Central memory CD4-positive, alpha-beta T cell (primary cell): ENCODE results near the gene CASR.

Source experiments
- DNase-seq: peaks from one replicate; pipeline ENCODE4 v3.0.0; 2022

The CASR gene

GRCh38 chr3:122217901-122218300 lies 34.4 kb downstream of the CASR start:
- DNase-seq = no peak

- DNase-seq = no peak
Observed at GRCh38 chr3:122219242-122219872, 35.9 kb downstream of the CASR start.

DNA sequence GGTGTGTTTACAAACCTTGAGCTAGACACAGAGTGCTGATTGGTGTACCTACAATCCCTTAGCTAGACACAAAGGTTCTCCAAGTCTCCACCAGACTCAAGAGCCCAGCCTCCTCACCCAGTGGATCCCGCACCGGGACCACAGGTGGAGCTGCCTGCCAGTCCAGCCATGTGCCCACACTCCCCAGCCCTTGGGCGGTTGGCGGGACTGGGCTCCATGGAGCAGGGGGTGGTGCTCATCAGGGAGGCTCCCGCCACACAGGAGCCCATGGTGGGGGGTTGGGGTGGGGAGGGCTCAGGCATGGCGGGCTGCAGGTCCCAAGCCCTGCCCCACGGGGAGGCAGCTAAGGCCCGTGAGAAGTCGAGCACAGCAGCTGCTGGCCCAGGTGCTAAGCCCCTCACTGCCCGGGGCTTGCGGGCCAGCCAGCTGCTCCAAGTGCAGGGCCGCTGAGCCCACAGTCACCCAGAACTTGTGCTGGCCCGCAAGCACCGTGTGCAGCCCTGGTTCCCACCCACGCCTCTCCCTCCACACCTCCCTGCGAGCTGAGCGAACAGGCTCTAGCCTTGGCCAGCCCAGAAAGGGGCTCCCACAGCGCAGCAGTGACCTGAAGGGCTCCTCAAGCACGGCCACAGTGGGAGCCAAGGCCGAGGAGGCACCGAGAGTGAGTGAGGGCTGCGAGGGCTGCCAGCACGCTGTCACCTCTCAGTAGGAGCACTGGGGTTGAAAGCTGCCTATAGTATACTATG lies 43.7 kb downstream of the CASR start:
- DNase-seq = no peak

GRCh38 chr3:122230174-122230573 lies 46.7 kb downstream of the CASR start:
- no peak for DNase-seq

- no peak for DNase-seq
Observed at GRCh38 chr3:122231465-122232157, 48.1 kb downstream of the CASR start.

- no peak for DNase-seq
Observed at GRCh38 chr3:122232485-122232884, 49.0 kb downstream of the CASR start.

GRCh38 chr3:122233101-122233952 lies 49.9 kb downstream of the CASR start:
- DNase-seq = peak; percentile 3

DNA sequence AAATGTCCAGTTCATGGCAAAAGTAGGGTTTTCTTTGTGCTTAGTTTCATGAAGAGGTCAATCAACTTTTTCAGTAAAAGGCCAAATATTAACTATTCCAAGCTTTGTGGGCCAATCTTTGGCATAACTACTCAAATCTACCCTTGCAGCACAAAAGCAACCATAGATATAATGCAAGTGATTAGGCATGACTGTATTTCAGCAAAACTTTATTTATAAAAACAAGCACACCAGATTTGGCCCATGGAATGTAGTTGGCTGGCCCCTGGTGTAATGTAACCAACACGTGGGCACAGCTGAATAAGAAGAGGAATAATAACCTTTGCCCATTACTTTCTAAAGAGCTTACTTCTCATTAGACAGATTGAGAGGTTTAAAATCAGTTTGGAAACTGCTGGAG lies 50.6 kb downstream of the CASR start:
- DNase-seq = no peak

DNA sequence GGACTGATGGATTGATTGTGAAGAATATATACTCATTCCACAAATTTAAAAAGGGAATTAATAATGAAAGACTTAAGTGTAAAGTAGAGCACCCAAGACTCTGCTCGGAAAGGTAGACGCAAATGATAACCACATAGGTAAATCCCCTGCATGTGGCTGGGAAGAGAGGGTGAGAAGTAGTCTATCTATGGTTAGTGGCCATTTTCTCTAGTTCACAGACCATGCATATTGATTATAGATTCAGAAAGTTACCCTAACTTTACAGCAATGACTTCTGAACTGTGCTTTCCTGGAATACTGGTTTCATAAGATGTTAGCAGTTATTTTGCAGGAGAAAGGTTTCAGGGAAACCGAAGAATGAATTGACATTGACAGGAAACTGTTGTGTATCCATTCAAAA lies 51.7 kb downstream of the CASR start:
- DNase-seq = peak; percentile 12

DNA sequence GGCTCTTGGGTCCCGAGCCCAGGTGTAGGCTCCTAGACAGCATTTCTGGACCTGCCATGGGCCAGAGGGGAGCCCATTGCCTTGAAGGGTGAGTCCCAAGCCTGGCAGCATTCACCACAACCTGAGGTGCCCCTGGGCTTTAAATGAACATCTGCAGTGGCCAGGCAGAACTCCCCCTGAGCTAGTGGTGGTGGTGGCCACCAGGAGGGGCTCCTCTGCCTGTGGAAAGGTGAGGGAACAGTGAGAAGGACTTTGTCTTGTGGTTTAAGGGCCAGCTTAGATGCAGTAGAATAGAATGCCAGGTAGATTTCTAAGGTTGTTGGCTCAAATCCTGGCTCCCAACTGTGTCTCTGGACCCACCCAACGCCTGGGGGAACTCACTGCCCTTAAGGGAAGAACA lies 55.6 kb downstream of the CASR start:
- DNase-seq = no peak

- no peak for DNase-seq
Observed at GRCh38 chr3:122245513-122246174, 62.2 kb downstream of the CASR start.

- DNase-seq = no peak
Observed at GRCh38 chr3:122246199-122246598, 62.7 kb downstream of the CASR start.

DNA sequence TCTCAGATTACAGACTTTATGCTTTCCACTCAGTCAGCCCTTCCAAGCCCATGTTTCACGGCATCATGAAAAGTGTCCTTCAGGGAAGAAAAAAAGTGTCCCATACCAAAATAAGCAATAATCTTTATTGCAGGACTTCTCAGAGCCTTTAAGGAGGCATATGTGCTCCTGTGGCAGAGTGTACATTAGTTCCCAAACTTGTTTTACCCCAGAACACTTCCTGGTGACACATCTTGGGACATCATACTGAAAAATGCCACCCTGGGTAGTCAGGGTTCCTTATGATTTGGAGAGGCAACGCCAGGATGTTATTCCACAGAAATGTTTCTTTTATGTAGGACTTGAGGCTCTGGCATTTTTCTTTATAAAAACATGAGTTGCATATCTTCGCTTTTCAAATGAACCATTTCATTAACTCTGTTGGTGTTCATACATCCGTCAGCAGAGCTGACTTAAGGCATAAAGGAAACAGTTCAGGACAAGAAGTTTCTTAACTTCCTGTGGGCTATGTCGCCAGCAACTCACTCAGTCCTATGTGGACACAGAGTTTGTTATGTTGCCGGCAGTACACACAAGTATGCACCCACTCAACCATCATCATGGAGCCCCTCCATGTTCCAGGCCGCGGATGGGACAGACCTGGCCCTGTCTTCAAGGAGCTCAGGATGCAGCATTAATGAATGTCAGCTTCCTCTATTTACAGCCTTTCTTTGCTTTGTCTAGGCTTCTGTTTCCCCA lies 63.8 kb downstream of the CASR start:
- no peak for DNase-seq

DNA sequence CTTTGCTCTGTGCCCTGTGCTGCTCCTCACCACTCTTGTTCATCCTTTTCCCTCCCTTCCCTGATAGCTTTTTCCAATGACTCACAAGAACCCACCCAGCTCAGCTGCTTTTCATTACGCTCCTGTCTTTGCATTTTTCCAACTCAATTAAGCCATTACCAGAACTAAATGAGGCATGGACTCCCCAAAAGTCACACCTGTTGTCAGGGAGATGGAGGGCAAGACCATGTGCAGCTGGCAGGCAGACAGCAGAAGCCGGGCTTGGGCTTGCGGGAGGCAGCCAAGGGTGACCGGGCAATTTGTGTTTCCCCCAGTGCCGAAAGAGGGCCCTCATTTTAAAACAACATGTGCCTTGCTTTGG lies 64.3 kb downstream of the CASR start:
- no peak for DNase-seq

DNA sequence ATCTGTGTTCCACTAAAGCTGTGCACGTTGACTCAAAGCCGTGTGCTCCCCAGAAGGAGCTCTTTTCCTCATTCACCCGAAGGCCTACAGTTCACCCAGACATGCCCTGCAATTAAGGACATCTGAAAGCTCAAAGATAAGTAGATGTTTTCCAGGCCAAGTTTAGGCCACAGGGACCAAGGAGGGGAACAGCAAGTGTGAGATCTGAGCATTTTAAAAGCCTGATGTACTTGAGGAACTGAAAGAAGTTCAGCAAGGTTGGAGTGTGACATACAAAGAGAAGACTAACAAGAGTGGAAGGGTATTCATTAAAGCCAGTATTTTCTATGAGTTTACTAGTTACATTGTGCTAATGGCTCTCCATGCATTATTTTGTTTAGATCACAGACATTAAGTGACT lies 68.0 kb downstream of the CASR start:
- DNase-seq = no peak

DNA sequence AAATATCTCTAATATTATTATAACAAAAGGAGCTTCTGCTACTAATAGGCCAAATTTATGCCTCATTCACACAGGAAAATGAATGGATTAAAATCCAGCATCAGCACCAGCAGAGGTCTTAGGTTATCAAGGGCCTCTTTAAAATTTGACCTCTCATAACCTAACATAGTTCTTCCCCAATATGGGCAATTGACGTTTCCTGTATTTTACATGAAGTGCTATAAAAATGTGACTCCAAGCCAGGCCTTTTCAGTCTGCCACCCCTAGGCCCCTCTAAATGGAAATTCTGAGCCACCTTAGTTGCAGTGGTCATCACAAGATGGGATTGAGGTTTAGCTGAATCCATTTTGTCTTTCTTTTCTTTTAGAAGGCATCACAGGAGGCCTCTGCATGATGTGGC lies 70.1 kb downstream of the CASR start:
- DNase-seq = no peak

DNA sequence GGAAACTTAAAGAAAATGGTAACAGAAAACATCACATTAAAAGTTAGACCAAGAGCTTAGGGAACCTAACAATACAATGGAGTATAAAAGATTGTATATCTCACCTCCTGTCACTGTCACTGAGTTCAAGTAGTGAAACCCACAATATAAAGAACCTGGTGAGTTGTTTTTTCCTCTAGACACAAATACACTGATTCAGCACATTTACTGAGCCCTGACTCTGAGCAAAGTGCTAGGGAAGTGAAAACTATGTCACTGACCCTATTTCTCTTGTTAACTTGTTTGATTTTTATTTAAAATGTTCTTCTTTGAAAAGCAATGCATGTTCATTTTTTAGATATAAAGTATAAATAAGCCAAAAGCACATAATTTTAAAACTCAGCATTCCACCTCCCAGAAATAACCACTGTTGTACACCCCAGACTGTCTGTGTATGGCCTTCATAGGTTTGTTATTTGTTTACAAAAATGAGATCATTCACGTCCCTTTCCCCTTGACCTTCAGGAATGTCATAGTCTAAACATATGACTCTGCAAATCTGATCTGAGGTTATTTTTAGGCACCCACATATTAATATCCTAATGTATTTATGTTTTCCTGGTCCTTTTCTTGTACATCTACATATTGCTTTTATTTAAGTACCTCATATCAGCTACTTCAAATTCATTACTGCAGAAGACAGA lies 72.4 kb downstream of the CASR start:
- DNase-seq = no peak

GRCh38 chr3:122257644-122258364 lies 74.3 kb downstream of the CASR start:
- DNase-seq = no peak

GRCh38 chr3:122258757-122259371 lies 75.4 kb downstream of the CASR start:
- peak; percentile 17 for DNase-seq

- no peak for DNase-seq
Observed at GRCh38 chr3:122260206-122260605, 76.7 kb downstream of the CASR start.
